HG03460 (cell line): ENCODE measurements around the gene KL.

Source experiments
- ATAC-seq: cut with Tn5 transposase; IDR thresholded peaks from one replicate; pipeline ENCODE4 v1.9.1; 2021; ENCODE audit not compliant: unreplicated experiment

KL gene

DNA sequence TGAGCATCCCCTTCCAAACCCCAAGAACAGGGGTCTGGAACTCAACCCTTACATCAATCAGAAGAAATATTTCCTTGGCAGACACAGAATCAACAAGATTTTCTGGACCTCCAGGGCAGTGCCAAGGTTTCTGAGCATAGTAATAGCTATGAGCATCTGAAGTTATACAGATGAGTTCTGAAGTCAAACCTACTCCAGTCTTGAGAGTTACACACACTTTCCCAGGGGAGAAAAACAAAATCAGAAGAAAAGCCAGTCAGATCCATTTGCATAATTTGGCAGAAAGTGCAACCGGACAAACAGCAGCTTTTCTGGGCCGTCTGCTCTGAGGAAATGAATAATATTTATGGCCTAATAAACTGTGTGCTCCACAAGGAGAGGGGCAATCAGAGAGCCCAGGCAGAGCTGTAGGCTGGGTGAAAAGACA lies 93.1 kb downstream of the KL start:
- no peak for ATAC-seq

DNA sequence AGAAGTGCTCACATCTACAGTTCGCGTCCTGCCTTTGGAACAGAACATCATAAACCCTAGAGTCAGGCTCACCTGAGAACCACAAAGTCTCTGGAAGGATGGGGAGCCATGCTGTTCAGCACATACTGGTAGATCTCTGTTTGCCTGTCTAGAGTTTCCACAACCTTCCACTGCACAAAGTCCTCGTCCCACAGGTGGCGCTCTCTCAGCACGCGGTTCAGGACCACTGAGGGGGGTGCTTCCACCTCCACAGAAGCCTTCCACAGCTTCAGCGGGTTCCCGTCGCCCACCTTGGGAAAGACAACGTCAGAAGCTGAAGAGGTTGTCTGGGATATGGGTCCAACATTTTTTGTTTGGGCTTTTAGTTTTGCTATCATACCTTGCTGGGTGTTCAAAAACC lies 93.6 kb downstream of the KL start:
- no peak for ATAC-seq

DNA sequence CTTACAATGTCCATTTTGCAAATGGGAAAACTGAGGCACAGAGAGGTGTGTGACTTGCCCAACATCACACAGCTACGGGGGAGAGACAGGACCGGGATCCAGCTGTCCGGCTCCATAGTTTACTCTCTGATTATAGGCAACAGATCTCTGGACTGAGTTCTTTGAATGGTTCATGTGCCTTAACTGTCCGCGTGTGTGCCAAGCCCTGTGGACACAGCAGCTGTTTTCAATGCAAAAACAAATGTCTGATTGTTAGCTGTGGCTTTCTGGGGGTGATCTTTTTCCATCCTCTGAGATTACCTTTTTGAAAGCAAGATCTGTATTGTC lies 94.1 kb downstream of the KL start:
- ATAC-seq = no peak

DNA sequence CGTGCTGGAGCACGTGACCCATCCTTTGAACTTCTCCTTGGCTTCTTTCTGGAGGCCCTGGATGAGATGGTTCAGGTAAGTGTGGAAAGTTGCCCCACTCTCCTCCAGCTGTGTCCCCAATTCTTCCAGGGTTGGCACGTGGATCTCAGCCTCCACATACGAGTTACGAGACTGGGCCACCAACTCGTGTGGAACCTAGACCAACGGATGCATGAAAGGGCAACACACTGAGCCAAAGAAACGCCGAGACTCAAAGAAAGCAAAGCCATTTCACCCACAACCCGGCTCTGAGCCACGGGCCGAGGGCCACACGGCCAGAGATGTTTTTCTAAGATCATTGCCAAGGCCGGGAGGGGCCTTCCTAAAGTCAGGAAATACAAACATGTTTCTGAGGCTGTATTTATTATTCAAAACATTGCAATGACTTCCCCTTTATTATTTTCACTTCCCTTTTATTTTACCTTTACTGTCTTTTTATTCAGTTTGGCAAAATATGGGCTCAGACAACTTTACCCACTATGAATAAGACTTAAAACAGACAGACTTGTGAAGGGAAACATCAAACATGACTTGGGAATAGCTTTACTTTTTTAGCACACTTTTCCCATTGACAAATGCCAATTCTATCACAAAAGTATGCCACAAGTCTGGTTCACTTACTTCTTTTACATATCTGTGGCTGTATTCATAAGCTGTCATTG lies 94.6 kb downstream of the KL start:
- ATAC-seq = no peak

DNA sequence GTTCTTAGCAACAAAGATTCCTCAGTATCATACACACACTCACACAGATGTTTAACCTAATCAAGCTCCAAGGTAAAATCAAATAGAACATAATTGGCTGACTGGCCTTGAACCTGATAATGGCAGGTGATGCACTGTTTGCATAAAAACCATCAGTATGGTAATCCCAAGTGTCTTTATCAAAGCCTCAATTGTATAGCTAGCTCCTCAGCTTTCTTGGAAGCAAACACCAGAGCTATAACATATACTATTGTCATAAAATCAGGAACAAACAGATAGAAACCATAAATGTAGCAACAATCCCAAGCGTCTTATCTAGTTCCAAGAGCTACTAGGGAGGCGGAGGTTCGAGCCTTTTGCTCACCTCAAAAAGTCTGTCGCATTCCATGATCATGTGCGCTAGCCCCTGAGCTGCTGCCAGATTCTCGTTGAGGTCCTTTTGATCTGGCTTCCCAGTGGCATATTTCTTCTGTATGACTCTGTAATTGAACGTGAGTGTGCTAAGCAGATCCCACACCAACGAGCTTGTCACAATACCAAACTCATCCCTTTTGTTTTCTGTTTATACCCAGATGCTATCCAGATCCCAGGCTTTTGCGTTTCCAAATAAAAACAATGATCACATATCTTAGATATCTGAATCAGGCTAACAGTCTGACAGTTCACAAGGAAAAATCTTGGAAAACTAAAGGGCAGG lies 95.3 kb downstream of the KL start:
- ATAC-seq = no peak

DNA sequence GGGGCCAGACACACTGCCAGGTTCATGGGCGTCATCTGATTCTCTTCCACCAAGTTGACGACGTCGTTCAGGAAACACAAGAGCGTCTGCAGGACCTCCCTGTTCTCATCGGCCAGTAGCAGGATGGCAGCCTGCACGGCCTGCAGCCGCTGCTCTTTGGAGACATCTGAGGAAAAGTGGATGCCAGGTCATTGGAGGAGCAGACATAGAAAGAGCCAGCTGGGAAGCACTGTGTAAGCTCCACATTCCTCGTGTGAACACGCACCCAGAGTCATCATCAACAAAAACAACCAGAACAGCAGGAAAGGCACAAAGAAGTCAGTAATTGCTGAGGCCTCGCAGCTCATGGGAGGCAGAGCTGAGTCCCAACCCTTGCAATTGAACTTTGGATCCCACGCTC lies 96.5 kb downstream of the KL start:
- no peak for ATAC-seq

DNA sequence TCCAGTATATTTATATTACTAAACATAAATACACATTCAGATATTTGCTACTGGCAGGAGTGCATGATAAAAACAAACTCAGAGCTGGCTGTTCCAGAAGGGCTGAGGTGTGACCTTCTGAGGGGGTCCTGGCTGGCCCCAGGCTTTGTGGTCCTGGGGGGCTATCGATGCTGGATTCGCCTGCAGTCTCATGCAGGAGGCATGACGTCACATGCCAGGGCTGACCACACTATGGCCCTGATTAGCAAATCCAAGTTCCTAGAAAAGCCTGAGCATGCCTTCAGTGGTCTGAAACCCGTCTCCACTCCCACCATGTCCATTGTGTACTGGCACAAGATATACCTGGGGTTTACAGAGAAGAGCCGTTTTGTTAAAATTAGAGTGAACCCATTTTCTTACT lies 97.9 kb downstream of the KL start:
- ATAC-seq = no peak

DNA sequence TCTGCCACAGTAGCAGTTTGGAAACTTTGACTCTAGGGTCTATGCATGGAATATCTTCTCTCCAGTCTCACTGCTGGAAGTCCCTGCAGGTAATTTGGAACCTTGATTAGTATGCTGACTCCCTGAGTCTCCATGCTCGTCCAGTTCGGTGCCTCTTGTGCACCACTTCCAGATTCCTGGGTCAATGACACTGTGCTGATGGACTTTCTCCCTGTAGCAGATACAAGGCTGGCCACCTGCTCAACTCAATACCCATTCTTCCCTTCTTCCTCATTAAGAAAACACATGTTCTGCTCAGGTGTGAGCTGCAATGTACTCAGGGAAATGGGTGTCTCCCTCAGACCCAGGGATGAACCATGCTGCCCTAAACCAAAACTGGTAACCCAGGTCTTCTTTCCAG lies 99.1 kb downstream of the KL start:
- no peak for ATAC-seq
